ENCODE measurements around the gene EIF2B4. TPM values are rescaled to one million over a fixed set of nuclear protein-coding genes. Genes with fewer than 3 reads are reported as not detected.

The EIF2B4 gene
- total RNA-seq, 1 experiment from 2014 or later = 67.2 TPM

GRCh38 chr2:27322766-27323595 lies 47.2 kb downstream of the EIF2B4 start, which contains the start of gene MPV17:
MPV17 (minus strand) TSS chr2:27323097; CDS start chr2:27322517, 580 bp downstream.
- no peak within 1 kb of the TSS for H3K23ac ChIP-seq (ENCODE audit: insufficient read length, low read depth, low read length)
- H3K4me1 ChIP-seq (ENCODE audit: insufficient read depth, low read length) = 0 out of 2 replicates have a peak, but pooled peaks cover 2% of the 10 kb centered on the region
- no peak within 1 kb of the TSS for H2BK20ac ChIP-seq (ENCODE audit: low read depth, low read length, poor library complexity, severe bottlenecking)
- H3K14ac ChIP-seq (ENCODE audit: insufficient read depth, low read length) = peak within 1 kb of the TSS; percentile 94
- H3K27me3 ChIP-seq (ENCODE audit: insufficient read depth, low read length) = no peaks in the 10 kb centered on the region
- no peaks in the 10 kb centered on the region for H3K79me2 ChIP-seq (ENCODE audit: insufficient read depth, low read length)
- no peak within 1 kb of the TSS for H2AK5ac ChIP-seq (ENCODE audit: insufficient read length, low read length)
- no peaks in the 10 kb centered on the region for H3K79me1 ChIP-seq (ENCODE audit: insufficient read depth, low read depth, low read length, poor library complexity, severe bottlenecking)
- no peak within 1 kb of the TSS for H2BK120ac ChIP-seq (ENCODE audit: low read depth, low read length, poor library complexity, severe bottlenecking)
- no peak for TF ChIP-seq CTCF (conservative IDR thresholded peaks at IDR 0.05)
- H3K18ac ChIP-seq (ENCODE audit: insufficient read length, low read depth, low read length) = peak within 1 kb of the TSS; percentile 85
- H4K91ac ChIP-seq (ENCODE audit: insufficient read length, low read depth, low read length) = no peak within 1 kb of the TSS
- H3K56ac ChIP-seq (ENCODE audit: insufficient read length, low read depth, low read length) = no peak within 1 kb of the TSS
- Mint-ChIP-seq H3K27me3 (ENCODE audit: low read depth) (no peaks in the 10 kb centered on the region), H3K4me3 (peak within 1 kb of the TSS; percentile 87 to 98), H3K27ac (peak within 1 kb of the TSS; percentile 98 to 99 (median 99)), H3K4me1 (peaks cover 13 to 19% of the 10 kb centered on the region in 2 experiments), H3K36me3 (ENCODE audit: insufficient read depth in 1 of 3, low read depth in 3 of 3) (peaks cover 12 to 25% (median 21%) of the 10 kb centered on the region in 3 experiments), H3K9me3 (peaks cover 0 to 2% of the 10 kb centered on the region in 2 experiments; a peak in 2 of 5 replicates)
- no peak within 1 kb of the TSS for H2BK15ac ChIP-seq (ENCODE audit: low read depth, low read length)
- H3K27ac ChIP-seq (ENCODE audit: insufficient read length, low read depth, low read length) = no peak within 1 kb of the TSS
- H2BK12ac ChIP-seq (ENCODE audit: insufficient read length, low read depth, low read length) = peak within 1 kb of the TSS; percentile 76
- H4K20me1 ChIP-seq (ENCODE audit: control insufficient read depth, insufficient read depth, insufficient read length) = no peaks in the 10 kb centered on the region
- WGBS (ENCODE audit: extremely low coverage, insufficient read length, low lambda C conversion rate) = no CpG with 5 or more reads among the region's 39 CpGs
- no peak within 1 kb of the TSS for H3T11ph ChIP-seq (ENCODE audit: low read length)
- no peak within 1 kb of the TSS for H2BK5ac ChIP-seq (ENCODE audit: insufficient read length, low read length)
- H3K23me2 ChIP-seq (ENCODE audit: insufficient read length, low read depth, low read length, poor library complexity, severe bottlenecking) = peaks cover 10% of the 10 kb centered on the region
- H3K4ac ChIP-seq (ENCODE audit: low read depth, low read length) = no peak within 1 kb of the TSS; the same call in 1 of the 2 replicates
- peak; percentile 95 for DNase-seq
- peak within 1 kb of the TSS; percentile 98 for H3K4me2 ChIP-seq (ENCODE audit: insufficient read depth, insufficient read length, low read length)
- H4K8ac ChIP-seq (replicated peaks; ENCODE audit: insufficient read length, low read depth, low read length) = no peak within 1 kb of the TSS
- no peaks in the 10 kb centered on the region for H3K9me3 ChIP-seq (ENCODE audit: control insufficient read depth, low read depth, low read length)
- H3K9ac ChIP-seq (ENCODE audit: extremely low read depth, insufficient read length, low read length) = peak within 1 kb of the TSS; percentile 93
- peak within 1 kb of the TSS; percentile 19 for H4K5ac ChIP-seq (ENCODE audit: insufficient read length, low read depth, low read length)
- H2AFZ ChIP-seq (ENCODE audit: low read length) = no peak within 1 kb of the TSS
